Measurements from ENCODE around the gene PRPSAP1.

DNA sequence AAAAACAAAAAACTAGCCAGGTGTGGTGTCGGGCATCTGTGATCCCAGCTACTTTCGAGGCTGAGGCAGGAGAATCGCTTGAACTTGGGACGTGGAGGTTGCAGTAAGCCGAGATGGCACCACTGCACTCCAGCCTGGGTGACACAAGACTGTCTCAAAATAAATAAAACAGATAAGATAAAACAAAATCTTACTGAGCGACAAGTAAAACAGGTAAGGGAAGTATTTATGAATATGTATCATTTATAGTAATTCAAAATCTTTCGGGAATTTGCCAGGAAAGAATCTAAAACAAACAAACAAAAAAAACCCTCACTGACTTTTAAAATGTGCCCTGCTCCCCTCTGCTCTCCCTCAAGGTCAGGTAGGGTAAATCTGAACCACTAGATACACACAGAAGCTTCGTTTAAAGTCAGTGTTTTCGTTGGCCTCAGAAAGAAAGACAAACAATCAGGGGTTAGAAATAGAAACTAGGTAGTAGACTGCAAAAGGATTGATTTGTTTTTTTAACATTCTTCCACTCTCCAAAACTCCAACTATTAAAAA is 2.1 kb downstream of the PRPSAP1 start:
- TF ChIP-seq EP300 (IDR thresholded peaks at IDR 0.05; ENCODE audit: borderline replicate concordance in 1 of 2, low read depth in 1 of 2, low read length in 1 of 2) (no peak), RFX5 (IDR thresholded peaks at IDR 0.05; ENCODE audit: low read length) (no peak), RXRA (IDR thresholded peaks at IDR 0.05; ENCODE audit: borderline replicate concordance, low read depth) (no peak)

Data from SK-N-SH (cell line).